ENCODE results near the gene SHH.

SHH gene

GRCh38 chr7:155800301-155800700 is 12.0 kb downstream of the SHH start:
- DNase-seq (ENCODE audit: low read depth): no peak
- TF ChIP-seq, protein P1, sequence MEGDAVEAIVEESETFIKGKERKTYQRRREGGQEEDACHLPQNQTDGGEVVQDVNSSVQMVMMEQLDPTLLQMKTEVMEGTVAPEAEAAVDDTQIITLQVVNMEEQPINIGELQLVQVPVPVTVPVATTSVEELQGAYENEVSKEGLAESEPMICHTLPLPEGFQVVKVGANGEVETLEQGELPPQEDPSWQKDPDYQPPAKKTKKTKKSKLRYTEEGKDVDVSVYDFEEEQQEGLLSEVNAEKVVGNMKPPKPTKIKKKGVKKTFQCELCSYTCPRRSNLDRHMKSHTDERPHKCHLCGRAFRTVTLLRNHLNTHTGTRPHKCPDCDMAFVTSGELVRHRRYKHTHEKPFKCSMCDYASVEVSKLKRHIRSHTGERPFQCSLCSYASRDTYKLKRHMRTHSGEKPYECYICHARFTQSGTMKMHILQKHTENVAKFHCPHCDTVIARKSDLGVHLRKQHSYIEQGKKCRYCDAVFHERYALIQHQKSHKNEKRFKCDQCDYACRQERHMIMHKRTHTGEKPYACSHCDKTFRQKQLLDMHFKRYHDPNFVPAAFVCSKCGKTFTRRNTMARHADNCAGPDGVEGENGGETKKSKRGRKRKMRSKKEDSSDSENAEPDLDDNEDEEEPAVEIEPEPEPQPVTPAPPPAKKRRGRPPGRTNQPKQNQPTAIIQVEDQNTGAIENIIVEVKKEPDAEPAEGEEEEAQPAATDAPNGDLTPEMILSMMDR (IDR thresholded peaks at IDR 0.05; ENCODE audit: low read depth, low read length, missing control alignments): no peak
- H3K4me3 ChIP-seq (ENCODE audit: low read depth, low read length): no peak overlapping the region
- in situ Hi-C loops (cut with HindIII; ENCODE audit: low sequenced_read_pairs): no loop called here

GRCh38 chr7:155799514-155799913 is 12.7 kb downstream of the SHH start:
- in situ Hi-C loops (cut with HindIII; ENCODE audit: low sequenced_read_pairs): no loop called here
- DNase-seq (ENCODE audit: low read depth): no peak
- TF ChIP-seq, protein P1 (IDR thresholded peaks at IDR 0.05; ENCODE audit: low read depth, low read length, missing control alignments): no peak
- no peak overlapping the region for H3K4me3 ChIP-seq (ENCODE audit: low read depth, low read length)

DNA sequence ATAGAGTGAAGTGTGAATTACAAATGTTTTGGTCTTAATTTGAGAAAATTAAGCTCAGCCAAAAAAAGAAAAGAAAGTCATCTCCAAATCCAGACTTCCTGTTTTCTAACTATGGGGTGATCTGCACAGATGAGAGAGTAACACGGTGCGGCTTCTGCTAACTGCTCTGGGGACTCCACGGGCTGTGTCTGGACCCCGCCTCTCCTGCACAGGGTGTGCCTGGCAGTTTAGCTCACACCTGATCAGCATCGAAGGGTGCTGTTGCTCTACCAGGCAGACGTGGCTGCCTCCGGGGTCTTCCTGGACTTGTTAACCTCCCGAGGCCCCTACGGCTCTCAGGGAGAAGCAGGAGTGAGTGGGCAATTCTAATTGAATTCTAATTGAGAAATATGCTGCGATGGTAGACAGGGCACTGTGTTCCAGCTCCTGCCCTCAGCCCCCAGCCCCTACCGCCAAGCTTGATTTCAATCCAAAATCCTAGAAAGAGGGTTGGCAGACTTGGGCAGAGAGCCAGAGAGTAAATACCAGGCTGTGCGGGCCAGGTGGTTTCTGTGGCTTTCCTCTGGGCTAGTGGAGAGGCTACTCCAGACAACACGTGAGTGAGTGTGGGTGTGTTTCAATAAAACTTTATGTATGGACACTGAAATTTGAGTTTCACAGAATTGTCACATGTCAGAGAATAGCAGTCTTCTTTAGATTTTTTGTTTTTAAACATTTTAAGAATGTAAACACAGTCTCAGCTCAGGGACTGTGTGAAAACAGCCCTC is 13.4 kb downstream of the SHH start:
- no peak for DNase-seq (ENCODE audit: low read depth)
- no peak overlapping the region for H3K4me3 ChIP-seq (ENCODE audit: low read depth, low read length)
- in situ Hi-C loops (cut with HindIII; ENCODE audit: low sequenced_read_pairs): no loop called here
- TF ChIP-seq, protein P1 (IDR thresholded peaks at IDR 0.05; ENCODE audit: low read depth, low read length, missing control alignments): no peak

DNA sequence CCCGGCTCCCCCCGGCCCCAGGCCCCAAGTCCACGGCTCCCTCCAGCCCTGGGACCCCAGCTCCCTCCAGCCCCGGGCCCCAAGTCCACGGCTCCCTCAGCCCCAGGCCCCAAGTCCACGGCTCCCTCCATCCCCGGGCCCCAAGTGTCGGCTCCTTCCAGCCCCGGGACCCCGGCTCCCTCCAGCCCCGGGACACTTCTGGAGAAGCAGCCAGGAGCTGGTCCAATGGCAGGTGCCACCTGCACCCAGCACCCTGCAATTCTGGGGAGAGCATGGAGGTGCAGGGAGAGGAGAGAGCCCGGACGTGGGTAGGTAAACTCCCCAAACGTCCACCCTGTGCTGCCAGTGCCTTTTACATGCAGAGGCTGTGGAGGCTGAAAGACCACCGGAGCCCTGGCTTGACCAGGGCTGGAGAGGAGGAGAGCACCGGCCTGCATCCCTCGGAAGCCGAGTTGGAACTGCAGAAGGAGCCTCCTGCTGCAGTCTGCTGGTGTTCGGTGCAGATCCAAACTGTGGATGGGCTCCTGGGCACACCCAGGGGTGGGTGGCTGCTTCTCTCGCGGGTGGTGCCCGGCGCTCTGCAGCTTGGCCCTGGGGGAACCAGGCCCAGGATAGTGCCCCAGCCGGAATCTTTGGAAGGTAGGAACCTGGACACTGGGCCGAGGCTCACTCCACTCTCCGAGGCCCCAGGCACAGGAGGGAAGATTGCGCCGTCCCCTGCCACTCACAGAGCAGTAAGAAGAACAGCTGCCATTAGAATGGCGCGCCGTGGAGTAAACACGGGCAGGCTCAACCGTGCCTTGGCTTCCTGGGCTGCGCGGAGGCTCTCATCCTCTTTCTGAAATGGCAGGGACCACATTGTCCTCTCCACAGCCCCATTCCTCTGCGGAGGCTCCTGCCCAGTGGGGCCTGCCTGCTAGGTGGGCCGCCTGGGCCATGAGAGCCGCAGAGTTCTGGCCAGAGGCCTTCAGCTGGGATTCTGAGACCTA is 14.7 kb downstream of the SHH start:
- in situ Hi-C loops (cut with HindIII; ENCODE audit: low sequenced_read_pairs): no loop called here
- TF ChIP-seq, protein P1 (IDR thresholded peaks at IDR 0.05; ENCODE audit: low read depth, low read length, missing control alignments): no peak
- DNase-seq (ENCODE audit: low read depth): no peak
- no peak overlapping the region for H3K4me3 ChIP-seq (ENCODE audit: low read depth, low read length)

- TF ChIP-seq, protein P1 (IDR thresholded peaks at IDR 0.05; ENCODE audit: low read depth, low read length, missing control alignments): peak; percentile 44
- no peak for DNase-seq (ENCODE audit: low read depth)
- in situ Hi-C loops (cut with HindIII; ENCODE audit: low sequenced_read_pairs): no loop called here
- no peak overlapping the region for H3K4me3 ChIP-seq (ENCODE audit: low read depth, low read length)
Observed at GRCh38 chr7:155796381-155797261, 15.6 kb downstream of the SHH start.

- TF ChIP-seq, protein P1 (IDR thresholded peaks at IDR 0.05; ENCODE audit: low read depth, low read length, missing control alignments): no peak
- DNase-seq (ENCODE audit: low read depth): no peak
- H3K4me3 ChIP-seq (ENCODE audit: low read depth, low read length): no peak overlapping the region
- in situ Hi-C loops (cut with HindIII; ENCODE audit: low sequenced_read_pairs): no loop called here
Observed at GRCh38 chr7:155795951-155796350, 16.3 kb downstream of the SHH start.

Measured in astrocyte of the cerebellum (primary cell).